Measurements from ENCODE around the gene GPC5.

GRCh38 chr13:92221916-92222315 lies 823.5 kb downstream of the GPC5 start:
- TF ChIP-seq, protein P1, sequence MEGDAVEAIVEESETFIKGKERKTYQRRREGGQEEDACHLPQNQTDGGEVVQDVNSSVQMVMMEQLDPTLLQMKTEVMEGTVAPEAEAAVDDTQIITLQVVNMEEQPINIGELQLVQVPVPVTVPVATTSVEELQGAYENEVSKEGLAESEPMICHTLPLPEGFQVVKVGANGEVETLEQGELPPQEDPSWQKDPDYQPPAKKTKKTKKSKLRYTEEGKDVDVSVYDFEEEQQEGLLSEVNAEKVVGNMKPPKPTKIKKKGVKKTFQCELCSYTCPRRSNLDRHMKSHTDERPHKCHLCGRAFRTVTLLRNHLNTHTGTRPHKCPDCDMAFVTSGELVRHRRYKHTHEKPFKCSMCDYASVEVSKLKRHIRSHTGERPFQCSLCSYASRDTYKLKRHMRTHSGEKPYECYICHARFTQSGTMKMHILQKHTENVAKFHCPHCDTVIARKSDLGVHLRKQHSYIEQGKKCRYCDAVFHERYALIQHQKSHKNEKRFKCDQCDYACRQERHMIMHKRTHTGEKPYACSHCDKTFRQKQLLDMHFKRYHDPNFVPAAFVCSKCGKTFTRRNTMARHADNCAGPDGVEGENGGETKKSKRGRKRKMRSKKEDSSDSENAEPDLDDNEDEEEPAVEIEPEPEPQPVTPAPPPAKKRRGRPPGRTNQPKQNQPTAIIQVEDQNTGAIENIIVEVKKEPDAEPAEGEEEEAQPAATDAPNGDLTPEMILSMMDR (IDR thresholded peaks at IDR 0.05), result no peak
- TF ChIP-seq POLR2A (IDR thresholded peaks at IDR 0.05), result no peak
- no peak for TF ChIP-seq EP300 (IDR thresholded peaks at IDR 0.05)

Data from ovary (tissue), 3 donors.